PC-9 (cell line): ENCODE data around the gene SMIM14. TPM values are rescaled to one million over a fixed set of nuclear protein-coding genes. Genes with fewer than 3 reads are reported as not detected.

ENCODE experiments used
- BruUV-seq: library from RNA; stranded (reverse); fragments of 400-500 nt; replicated peaks from 2 replicates; lab custom pipeline; 2021; lab: Mats Ljungman, UMichigan
- CTCF ChIA-PET: fragments of 300-600 bp; sonication (Branson Sonifier 250); formaldehyde crosslinking; loops from one replicate; lab custom pipeline; 2022; ENCODE audit warnings: antibody characterized with exemption; lab: Charles Lee
- POLR2A ChIA-PET: fragments of 300-600 bp; sonication (Branson Sonifier 250); formaldehyde crosslinking; loops from one replicate; lab custom pipeline; 2022; ENCODE audit warnings: antibody characterized with exemption; ENCODE audit not compliant: unreplicated experiment; lab: Charles Lee
- DNase-seq, 2 experiments: peaks; one replicate each; pipeline versions ENCODE4 v3.0.0 to v3.0.0-alpha.2; 2015 to 2022; ENCODE audit warnings: mixed read lengths in 1 of 2
- H2AFZ ChIP-seq: fragments of 200-600 bp; sonication (generic); 2 replicates; pipeline ENCODE4 v1.8.1; 2017; ENCODE audit warnings: antibody characterized with exemption
- H3F3A ChIP-seq: fragments of 200-600 bp; sonication (generic); 2 replicates; pipeline ENCODE4 v1.8.1; 2017; ENCODE audit warnings: antibody characterized with exemption, mild to moderate bottlenecking, low read depth; ENCODE audit not compliant: insufficient read depth
- H3K27ac ChIP-seq: fragments of 200-600 bp; sonication (generic); 2 replicates; pipeline ENCODE4 v1.6.1; 2016; ENCODE audit warnings: mixed run types
- H3K27me3 ChIP-seq: fragments of 200-600 bp; sonication (generic); 2 replicates; pipeline ENCODE4 v1.6.1; 2016; ENCODE audit warnings: low read depth, mixed run types; ENCODE audit not compliant: insufficient read depth
- H3K36me3 ChIP-seq: fragments of 200-600 bp; sonication (generic); 2 replicates; pipeline ENCODE4 v1.6.1; 2016; ENCODE audit warnings: low read depth, mixed run types
- H3K4me1 ChIP-seq: fragments of 200-600 bp; sonication (generic); replicated peaks from 2 replicates; pipeline ENCODE4 v1.6.1; 2016; ENCODE audit warnings: mixed run types; ENCODE audit not compliant: insufficient read depth
- H3K4me2 ChIP-seq: fragments of 200-600 bp; sonication (generic); 2 replicates; pipeline ENCODE4 v1.6.1; 2017; ENCODE audit warnings: mixed run types
- H3K4me3 ChIP-seq: fragments of 200-600 bp; sonication (generic); 2 replicates; pipeline ENCODE4 v1.6.1; 2016; ENCODE audit warnings: mixed run types
- H3K79me2 ChIP-seq: fragments of 200-600 bp; sonication (generic); 2 replicates; pipeline ENCODE4 v1.6.1; 2017; ENCODE audit warnings: low read depth, mixed run types
- H3K9me2 ChIP-seq: fragments of 200-600 bp; sonication (generic); 2 replicates; pipeline ENCODE4 v1.8.1; 2017; ENCODE audit warnings: mild to moderate bottlenecking; ENCODE audit not compliant: insufficient read depth
- H3K9me3 ChIP-seq: fragments of 200-600 bp; sonication (generic); 2 replicates; pipeline ENCODE4 v1.8.1; 2016; ENCODE audit warnings: low read depth; ENCODE audit not compliant: insufficient read depth
- H4K20me1 ChIP-seq: fragments of 200-600 bp; sonication (generic); 2 replicates; pipeline ENCODE4 v1.8.1; 2017; ENCODE audit not compliant: insufficient read depth
- EZH2 ChIP-seq: fragments of 200-600 bp; sonication (generic); IDR thresholded peaks from 2 replicates; pipeline ENCODE4 v1.8.0; 2017; ENCODE audit warnings: antibody characterized with exemption, low read depth
- intact Hi-C: fragments of 100-400 bp; cut with micrococcal nuclease; formaldehyde crosslinking; loops from one replicate; pipeline ENCODE4 v1.10.0; 2022; ENCODE audit not compliant: unreplicated experiment
- total RNA-seq: library from RNA; stranded (reverse); gene quantifications from 2 replicates; pipeline ENCODE4 v1.2.3, GENCODE V29; 2021
- TF ChIP-seq, protein P1 (sequence below): fragments of 200-600 bp; sonication (generic); conservative IDR thresholded peaks from 2 replicates; pipeline ENCODE4 v1.6.1; 2017; ENCODE audit warnings: mixed run types, antibody characterized with exemption, mild to moderate bottlenecking, moderate library complexity

SMIM14 gene
- total RNA-seq, 1 experiment from 2014 or later: 64.1 TPM

DNA sequence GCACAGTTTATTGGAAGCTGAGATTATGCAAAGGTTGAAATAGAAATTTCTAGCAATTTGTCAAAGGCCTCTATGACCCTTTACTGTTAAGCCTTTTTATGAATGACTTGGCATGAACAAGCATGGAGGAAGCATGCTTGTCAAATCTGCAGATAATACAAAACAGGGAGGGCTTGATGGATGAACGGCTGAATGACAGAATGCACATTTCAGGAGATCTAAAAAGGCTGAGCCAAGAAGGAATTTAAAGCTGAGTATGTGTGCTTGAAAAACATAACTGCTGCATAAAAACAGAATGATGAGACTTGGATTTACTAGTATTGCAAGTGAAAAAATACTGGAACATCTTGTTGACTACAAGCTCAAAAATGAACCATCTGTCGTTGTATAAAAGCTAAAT is 30.2 kb upstream of the SMIM14 start:
- POLR2A ChIA-PET: no interaction called here
- H3K9me3 ChIP-seq: no peaks in the 10 kb centered on the region
- H2AFZ ChIP-seq: no peak overlapping the region
- no peaks in the 10 kb centered on the region for H3K4me1 ChIP-seq
- H3K36me3 ChIP-seq: no peaks in the 10 kb centered on the region
- H3K79me2 ChIP-seq: no peaks in the 10 kb centered on the region
- no peak overlapping the region for H3K27ac ChIP-seq
- no peaks in the 10 kb centered on the region for H3K27me3 ChIP-seq
- CTCF ChIA-PET: no interaction called here
- TF ChIP-seq, protein P1, sequence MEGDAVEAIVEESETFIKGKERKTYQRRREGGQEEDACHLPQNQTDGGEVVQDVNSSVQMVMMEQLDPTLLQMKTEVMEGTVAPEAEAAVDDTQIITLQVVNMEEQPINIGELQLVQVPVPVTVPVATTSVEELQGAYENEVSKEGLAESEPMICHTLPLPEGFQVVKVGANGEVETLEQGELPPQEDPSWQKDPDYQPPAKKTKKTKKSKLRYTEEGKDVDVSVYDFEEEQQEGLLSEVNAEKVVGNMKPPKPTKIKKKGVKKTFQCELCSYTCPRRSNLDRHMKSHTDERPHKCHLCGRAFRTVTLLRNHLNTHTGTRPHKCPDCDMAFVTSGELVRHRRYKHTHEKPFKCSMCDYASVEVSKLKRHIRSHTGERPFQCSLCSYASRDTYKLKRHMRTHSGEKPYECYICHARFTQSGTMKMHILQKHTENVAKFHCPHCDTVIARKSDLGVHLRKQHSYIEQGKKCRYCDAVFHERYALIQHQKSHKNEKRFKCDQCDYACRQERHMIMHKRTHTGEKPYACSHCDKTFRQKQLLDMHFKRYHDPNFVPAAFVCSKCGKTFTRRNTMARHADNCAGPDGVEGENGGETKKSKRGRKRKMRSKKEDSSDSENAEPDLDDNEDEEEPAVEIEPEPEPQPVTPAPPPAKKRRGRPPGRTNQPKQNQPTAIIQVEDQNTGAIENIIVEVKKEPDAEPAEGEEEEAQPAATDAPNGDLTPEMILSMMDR: no peak
- no peak for TF ChIP-seq EZH2
- no TSS peak for BruUV-seq
- intact Hi-C loops: no loop called here
- no peaks in the 10 kb centered on the region for H3F3A ChIP-seq
- H3K9me2 ChIP-seq: no peaks in the 10 kb centered on the region; the same call in 1 of the 2 replicates
- no peak for DNase-seq
- H3K4me3 ChIP-seq: no peak overlapping the region
- no peaks in the 10 kb centered on the region for H4K20me1 ChIP-seq
- H3K4me2 ChIP-seq: no peak overlapping the region

DNA sequence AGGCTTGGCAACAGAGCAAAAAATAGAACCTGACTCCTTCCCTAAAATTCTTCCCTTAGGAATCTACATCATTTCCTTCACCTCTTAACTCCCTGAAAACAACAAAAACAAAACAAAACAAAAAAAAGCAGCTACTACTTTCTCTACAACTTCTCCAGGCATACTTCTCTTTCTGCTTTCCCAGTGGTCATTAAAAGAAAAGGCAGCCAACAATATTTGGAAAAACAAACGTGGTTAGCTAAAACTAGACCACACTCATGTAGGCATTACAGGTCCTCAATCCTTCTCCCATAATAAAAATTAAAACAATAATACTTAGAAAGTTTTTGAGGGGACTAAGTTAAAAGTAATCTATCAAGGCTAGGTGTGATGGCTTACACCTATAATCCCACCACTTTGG is 29.0 kb upstream of the SMIM14 start:
- no peak for TF ChIP-seq EZH2
- TF ChIP-seq, protein P1: no peak
- Histone ChIP-seq H3K27ac (no peak overlapping the region), H2AFZ (no peak overlapping the region), H3K36me3 (no peaks in the 10 kb centered on the region), H3K4me3 (no peak overlapping the region), H3K9me3 (no peaks in the 10 kb centered on the region), H3F3A (no peaks in the 10 kb centered on the region), H3K79me2 (no peaks in the 10 kb centered on the region), H3K9me2 (no peaks in the 10 kb centered on the region; the same call in 1 of the 2 replicates), H4K20me1 (no peaks in the 10 kb centered on the region), H3K4me2 (no peak overlapping the region), H3K27me3 (no peaks in the 10 kb centered on the region), H3K4me1 (no peaks in the 10 kb centered on the region)
- ChIA-PET CTCF (no interaction called here), POLR2A (interaction anchor here (0.6 kb wide), 1 partner anchor 162 kb away, joined by 14 read pairs; no protein-coding TSS in a partner anchor)
- intact Hi-C loops: no loop called here
- DNase-seq: no peak
- BruUV-seq: no TSS peak

DNA sequence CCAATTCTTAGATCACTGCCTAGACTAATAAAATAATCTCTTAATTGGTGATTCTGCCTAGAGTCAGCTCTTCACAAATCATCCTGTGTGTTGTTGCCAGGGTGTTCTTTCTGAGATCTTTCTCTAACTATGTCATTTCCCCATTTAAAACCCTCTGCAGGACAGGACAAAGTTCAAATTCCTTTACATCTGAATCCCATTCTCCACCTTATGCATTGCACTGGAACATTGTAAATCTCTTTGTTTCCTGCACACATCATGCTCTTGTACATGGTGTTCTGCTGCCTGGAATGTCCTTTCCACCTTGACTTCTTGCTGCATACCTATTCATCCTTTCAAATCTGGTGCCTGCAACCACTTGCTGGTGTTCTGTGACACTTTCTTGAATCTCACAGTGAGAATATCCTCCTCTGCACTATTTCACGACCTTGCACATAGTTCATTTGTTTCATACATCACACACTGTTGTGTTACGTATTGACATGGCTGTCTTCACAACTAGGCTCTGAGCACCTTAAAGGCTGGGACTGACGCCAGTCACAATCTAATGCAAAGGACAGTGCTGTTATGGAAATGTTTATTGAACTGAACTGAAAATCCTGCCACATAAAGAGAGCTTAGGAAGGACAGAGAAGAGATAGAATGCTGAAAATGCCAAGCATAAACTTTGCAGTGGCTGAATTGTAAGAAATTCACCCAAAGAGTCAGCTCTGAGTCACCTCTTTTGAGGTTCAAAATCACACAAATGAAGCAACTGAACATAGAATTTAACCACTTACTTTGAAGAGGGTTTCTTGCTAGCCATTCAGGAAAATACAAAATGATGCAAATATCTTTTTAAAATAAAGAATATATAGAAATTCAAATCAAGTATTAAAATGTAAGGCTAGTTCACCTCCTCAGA is 26.4 kb upstream of the SMIM14 start:
- H3K9me2 ChIP-seq: no peaks in the 10 kb centered on the region; the same call in 1 of the 2 replicates
- H3K9me3 ChIP-seq: no peaks in the 10 kb centered on the region
- H4K20me1 ChIP-seq: no peaks in the 10 kb centered on the region
- H3K27me3 ChIP-seq: no peaks in the 10 kb centered on the region
- no peaks in the 10 kb centered on the region for H3K79me2 ChIP-seq
- ChIA-PET POLR2A (interaction anchor here (0.6 kb wide), 1 partner anchor 269 kb away, joined by 3 read pairs; no protein-coding TSS in a partner anchor), CTCF (no interaction called here)
- H2AFZ ChIP-seq: no peak overlapping the region
- no peaks in the 10 kb centered on the region for H3K4me1 ChIP-seq
- no peaks in the 10 kb centered on the region for H3F3A ChIP-seq
- BruUV-seq: no TSS peak
- intact Hi-C loops: no loop called here
- no peak overlapping the region for H3K4me2 ChIP-seq
- H3K36me3 ChIP-seq: no peaks in the 10 kb centered on the region
- no peak for DNase-seq
- TF ChIP-seq, protein P1: no peak
- no peak for TF ChIP-seq EZH2
- no peak overlapping the region for H3K27ac ChIP-seq
- no peak overlapping the region for H3K4me3 ChIP-seq
